Measurements from ENCODE around the gene FKBP2.

The FKBP2 gene

GRCh38 chr11:64241491-64242374, 838 bp downstream of the FKBP2 start (continued):
- no peak for TF ChIP-seq ZSCAN18 (tag by site-specific recombination; IDR thresholded peaks at IDR 0.05)
- TF ChIP-seq ZNF548 (tag by site-specific recombination; IDR thresholded peaks at IDR 0.05): no peak
- no peak for TF ChIP-seq ZNF2 (tag by site-specific recombination; IDR thresholded peaks at IDR 0.05)
- no peak for TF ChIP-seq ZNF248 (tag by site-specific recombination; IDR thresholded peaks at IDR 0.05)
- TF ChIP-seq ZNF404 (tag by site-specific recombination; IDR thresholded peaks at IDR 0.05): no peak
- no peak for TF ChIP-seq ZNF658 (tag by site-specific recombination; IDR thresholded peaks at IDR 0.05)
- TF ChIP-seq ZNF549 (tag by site-specific recombination; IDR thresholded peaks at IDR 0.05): no peak
- no peak for TF ChIP-seq ZNF792 (tag by site-specific recombination; IDR thresholded peaks at IDR 0.05)
- no peak for TF ChIP-seq SALL2 (tag by site-specific recombination; IDR thresholded peaks at IDR 0.05; ENCODE audit: borderline replicate concordance)
- no peak for TF ChIP-seq ZSCAN4 (tag by site-specific recombination; IDR thresholded peaks at IDR 0.05)
- TF ChIP-seq MYNN (tag by site-specific recombination; IDR thresholded peaks at IDR 0.05; ENCODE audit: borderline replicate concordance): no peak
- TF ChIP-seq TRIM28 (IDR thresholded peaks at IDR 0.05; ENCODE audit: borderline replicate concordance, low read length): no peak
- no peak for TF ChIP-seq MZF1 (tag by site-specific recombination; IDR thresholded peaks at IDR 0.05; ENCODE audit: borderline replicate concordance)
- TF ChIP-seq ZNF354C (tag by site-specific recombination; IDR thresholded peaks at IDR 0.05; ENCODE audit: borderline replicate concordance, low read depth): no peak
- no peak for TF ChIP-seq ZNF302 (tag by site-specific recombination; IDR thresholded peaks at IDR 0.05; ENCODE audit: low read depth)
- TF ChIP-seq ZNF280D (tag by site-specific recombination; IDR thresholded peaks at IDR 0.05): no peak
- TF ChIP-seq ZBTB20 (tag by site-specific recombination; IDR thresholded peaks at IDR 0.05): peak; percentile 55
- no peak for TF ChIP-seq ZNF529 (tag by site-specific recombination; IDR thresholded peaks at IDR 0.05; ENCODE audit: insufficient replicate concordance)
- TF ChIP-seq HIC1 (tag by site-specific recombination; IDR thresholded peaks at IDR 0.05): peak; percentile 56; the same call in 1 of the 2 replicates
- peak; percentile 99 for TF ChIP-seq GLIS2 (tag by site-specific recombination; IDR thresholded peaks at IDR 0.05)
- TF ChIP-seq ZNF654 (tag by site-specific recombination; IDR thresholded peaks at IDR 0.05; ENCODE audit: low read depth): no peak
- TF ChIP-seq ZNF488 (tag by site-specific recombination; IDR thresholded peaks at IDR 0.05): no peak
- no peak for TF ChIP-seq ZNF202 (tag by site-specific recombination; IDR thresholded peaks at IDR 0.05; ENCODE audit: borderline replicate concordance)
- no peak for TF ChIP-seq ZNF133 (tag by site-specific recombination; IDR thresholded peaks at IDR 0.05)
- TF ChIP-seq INSM2 (tag by site-specific recombination; IDR thresholded peaks at IDR 0.05): no peak
- no peak for TF ChIP-seq GLI4 (tag by site-specific recombination; IDR thresholded peaks at IDR 0.05)
- TF ChIP-seq ZNF521 (tag by site-specific recombination; IDR thresholded peaks at IDR 0.05): no peak
- no peak for TF ChIP-seq ZNF221 (tag by site-specific recombination; IDR thresholded peaks at IDR 0.05; ENCODE audit: borderline replicate concordance)
- no peak; the same call in 1 of the 2 replicates for TF ChIP-seq ZNF561 (tag by site-specific recombination; IDR thresholded peaks at IDR 0.05; ENCODE audit: borderline replicate concordance)
- no peak for TF ChIP-seq HOXC10 (CRISPR knock-in tag; IDR thresholded peaks at IDR 0.05)
